ENCODE results near the gene HAUS5. TPM values are rescaled to one million over a fixed set of nuclear protein-coding genes. Genes with fewer than 3 reads are reported as not detected.

HAUS5 gene
- total and polyA plus RNA-seq, 10 donors = 10.3 to 24.4 (median 18.6) TPM

DNA sequence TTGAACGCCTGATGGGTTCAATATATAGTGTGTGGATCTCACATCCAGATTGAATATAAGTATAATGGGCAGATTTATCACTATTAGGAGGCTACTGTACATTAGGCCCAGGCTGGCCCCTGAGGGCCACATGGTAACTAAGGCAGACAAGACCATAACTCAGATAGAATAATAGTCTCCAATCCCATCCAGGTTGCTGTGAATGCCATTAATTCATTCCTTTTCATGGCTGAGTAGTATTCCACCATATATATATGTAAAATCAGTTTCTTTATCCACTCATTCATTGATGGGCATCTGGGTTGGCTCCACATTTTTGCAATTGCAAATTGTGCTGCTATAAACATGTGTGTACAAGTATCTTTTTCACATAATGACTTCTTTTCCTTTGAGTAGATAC lies 34.6 kb upstream of the HAUS5 start:
- Histone ChIP-seq H3K36me3 (no peaks in the 10 kb centered on the region), H3K9me3 (peaks cover 5 to 49% (median 33%) of the 10 kb centered on the region in 8 donors), H3K27me3 (replicated peaks in 1 of 7) (peaks cover 0 to 31% (median 0%) of the 10 kb centered on the region in 7 donors), H3K4me1 (no peaks in the 10 kb centered on the region), H3K27ac (no peak overlapping the region), H3K4me3 (no peak overlapping the region)
- WGBS, 5 donors = 25 to 91% (median 80%) methylated on average over 1 of the region's 1 CpG
- TF ChIP-seq POLR2A (IDR thresholded peaks at IDR 0.05) = no peak
- no peak for TF ChIP-seq POLR2AphosphoS5 (IDR thresholded peaks at IDR 0.05)
- TF ChIP-seq, protein P1, sequence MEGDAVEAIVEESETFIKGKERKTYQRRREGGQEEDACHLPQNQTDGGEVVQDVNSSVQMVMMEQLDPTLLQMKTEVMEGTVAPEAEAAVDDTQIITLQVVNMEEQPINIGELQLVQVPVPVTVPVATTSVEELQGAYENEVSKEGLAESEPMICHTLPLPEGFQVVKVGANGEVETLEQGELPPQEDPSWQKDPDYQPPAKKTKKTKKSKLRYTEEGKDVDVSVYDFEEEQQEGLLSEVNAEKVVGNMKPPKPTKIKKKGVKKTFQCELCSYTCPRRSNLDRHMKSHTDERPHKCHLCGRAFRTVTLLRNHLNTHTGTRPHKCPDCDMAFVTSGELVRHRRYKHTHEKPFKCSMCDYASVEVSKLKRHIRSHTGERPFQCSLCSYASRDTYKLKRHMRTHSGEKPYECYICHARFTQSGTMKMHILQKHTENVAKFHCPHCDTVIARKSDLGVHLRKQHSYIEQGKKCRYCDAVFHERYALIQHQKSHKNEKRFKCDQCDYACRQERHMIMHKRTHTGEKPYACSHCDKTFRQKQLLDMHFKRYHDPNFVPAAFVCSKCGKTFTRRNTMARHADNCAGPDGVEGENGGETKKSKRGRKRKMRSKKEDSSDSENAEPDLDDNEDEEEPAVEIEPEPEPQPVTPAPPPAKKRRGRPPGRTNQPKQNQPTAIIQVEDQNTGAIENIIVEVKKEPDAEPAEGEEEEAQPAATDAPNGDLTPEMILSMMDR (IDR thresholded peaks at IDR 0.05 in 8 of 11, conservative IDR thresholded peaks at IDR 0.05 in 3 of 11) = no peak
- no peak for DNase-seq
- intact Hi-C loops (cut with DNase I; ENCODE audit: low total_unique reads) = no loop called here

DNA sequence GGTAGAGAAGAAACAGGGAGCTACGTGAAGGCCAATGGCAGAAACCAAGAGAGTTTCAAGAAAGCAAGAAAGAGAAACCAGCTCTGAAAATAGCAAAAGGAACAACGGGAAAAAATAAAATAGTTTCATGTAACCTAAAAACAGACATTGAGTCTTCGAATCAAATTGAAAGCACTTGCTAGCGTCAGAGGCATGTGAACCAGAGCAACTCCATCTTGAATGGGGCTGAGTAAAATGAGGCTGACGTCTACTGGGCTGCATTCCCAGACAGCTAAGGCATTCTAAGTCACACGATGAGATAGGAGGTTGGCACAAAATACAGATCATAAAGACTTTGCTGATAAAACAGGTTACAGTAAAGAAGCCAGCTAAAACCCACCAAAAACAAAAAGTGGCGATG lies 33.8 kb upstream of the HAUS5 start:
- Histone ChIP-seq H3K27me3 (replicated peaks in 1 of 7) (peaks cover 0 to 38% (median 0%) of the 10 kb centered on the region in 7 donors), H3K4me3 (no peak overlapping the region), H3K27ac (no peak overlapping the region), H3K4me1 (no peaks in the 10 kb centered on the region), H3K9me3 (peaks cover 5 to 47% (median 33%) of the 10 kb centered on the region in 8 donors), H3K36me3 (no peaks in the 10 kb centered on the region)
- TF ChIP-seq, protein P1 (IDR thresholded peaks at IDR 0.05 in 8 of 11, conservative IDR thresholded peaks at IDR 0.05 in 3 of 11) = no peak
- TF ChIP-seq POLR2A (IDR thresholded peaks at IDR 0.05) (no peak), POLR2AphosphoS5 (IDR thresholded peaks at IDR 0.05) (no peak)
- 73 to 80% (median 77%) methylated on average over 7 of the region's 7 CpGs for WGBS, 5 donors
- no peak for DNase-seq
- intact Hi-C loops (cut with DNase I; ENCODE audit: low total_unique reads) = no loop called here

GRCh38 chr19:35582760-35583159 lies 29.8 kb upstream of the HAUS5 start:
- H3K27me3 ChIP-seq (replicated peaks in 1 of 7) = peaks cover 0 to 57% (median 7%) of the 10 kb centered on the region in 7 donors
- no peak overlapping the region for H3K4me3 ChIP-seq
- DNase-seq = no peak
- no peaks in the 10 kb centered on the region for H3K36me3 ChIP-seq
- H3K9me3 ChIP-seq = peaks cover 0 to 9% (median 2%) of the 10 kb centered on the region in 8 donors
- no peaks in the 10 kb centered on the region for H3K4me1 ChIP-seq
- intact Hi-C loops (cut with DNase I; ENCODE audit: low total_unique reads) = no loop called here
- no peak overlapping the region for H3K27ac ChIP-seq
- TF ChIP-seq POLR2AphosphoS5 (IDR thresholded peaks at IDR 0.05) (no peak), POLR2A (IDR thresholded peaks at IDR 0.05) (no peak)
- TF ChIP-seq, protein P1 (IDR thresholded peaks at IDR 0.05 in 8 of 11, conservative IDR thresholded peaks at IDR 0.05 in 3 of 11) = no peak
- 71 to 95% (median 87%) methylated on average over 1 of the region's 1 CpG for WGBS, 5 donors

GRCh38 chr19:35585848-35586247 lies 26.7 kb upstream of the HAUS5 start, which contains the start of gene PMIS2:
PMIS2 (plus strand) TSS chr19:35586173; CDS start chr19:35586260, 87 bp downstream.
- intact Hi-C loops (cut with DNase I; ENCODE audit: low total_unique reads) = no loop called here
- no peak for DNase-seq
- Histone ChIP-seq H3K4me3 (no peak within 1 kb of the TSS), H3K4me1 (no peaks in the 10 kb centered on the region), H3K36me3 (no peaks in the 10 kb centered on the region), H3K27ac (no peak within 1 kb of the TSS), H3K9me3 (peaks cover 0 to 3% (median 0%) of the 10 kb centered on the region in 8 donors), H3K27me3 (replicated peaks in 1 of 7) (peaks cover 0 to 45% (median 7%) of the 10 kb centered on the region in 7 donors)
- 31 to 56% (median 52%) methylated on average over 6 to 16 of the region's 16 CpGs for WGBS, 5 donors
- TF ChIP-seq POLR2AphosphoS5 (IDR thresholded peaks at IDR 0.05) (no peak), POLR2A (IDR thresholded peaks at IDR 0.05) (no peak)
- TF ChIP-seq, protein P1 (IDR thresholded peaks at IDR 0.05 in 8 of 11, conservative IDR thresholded peaks at IDR 0.05 in 3 of 11) = no peak
